ENCODE results near the gene MUC22. TPM values are rescaled to one million over a fixed set of nuclear protein-coding genes. Genes with fewer than 3 reads are reported as not detected.

Gene MUC22
- total and polyA plus RNA-seq, 4 experiments from 2014 or later, result not detected

DNA sequence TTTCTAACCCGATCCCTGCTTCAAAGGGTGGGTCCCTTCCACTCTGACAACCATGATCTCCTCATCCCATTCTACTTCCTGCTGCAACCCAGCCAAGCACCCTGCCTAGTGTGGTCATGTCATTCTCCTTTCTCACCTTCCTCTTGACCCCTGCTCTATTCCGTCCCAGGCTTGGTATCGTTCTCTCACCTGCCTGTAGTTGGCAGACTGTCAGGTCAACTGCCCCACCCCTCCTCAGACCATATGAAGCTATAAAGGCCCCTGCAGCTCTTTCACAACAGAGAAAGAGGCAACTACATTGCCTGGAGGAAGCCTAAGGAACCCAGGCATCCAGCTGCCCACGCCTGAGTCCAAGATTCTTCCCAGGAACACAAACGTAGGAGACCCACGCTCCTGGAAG is 26.8 kb upstream of the MUC22 start, which contains the start of gene MUC21:
MUC21 (plus strand) TSS at position 280 of the 400 bp plus-strand sequence. CDS start 241 bp downstream, outside the sequence.
- Mint-ChIP-seq H3K9me3 (no peaks in the 10 kb centered on the region), H3K4me1 (peaks cover 0 to 2% (median under 1%) of the 10 kb centered on the region in 4 donors), H3K27me3 (peaks cover 26 to 28% of the 10 kb centered on the region in 2 donors), H3K36me3 (no peaks in the 10 kb centered on the region), H3K4me3 (no peak within 1 kb of the TSS), H3K27ac (peak within 1 kb of the TSS in 1 of 7 donors; percentile 10)
- Histone ChIP-seq H3K4me3 (ENCODE audit: low read length in 2 of 2) (no peak within 1 kb of the TSS), H3K9me3 (ENCODE audit: control insufficient read depth in 1 of 2, low read length in 2 of 2) (no peaks in the 10 kb centered on the region), H3K36me3 (ENCODE audit: insufficient read depth, low read length) (no peaks in the 10 kb centered on the region), H3K27me3 (ENCODE audit: insufficient read depth, low read length) (no peaks in the 10 kb centered on the region), H3K4me1 (ENCODE audit: insufficient read depth, low read length) (no peaks in the 10 kb centered on the region), H3K27ac (ENCODE audit: low read depth, low read length) (no peak within 1 kb of the TSS)
- DNase-seq, result no peak
- intact Hi-C loops (cut with micrococcal nuclease), result no loop called here
- ChIA-PET CTCF (ENCODE audit: partially characterized antibody) (no interaction called here), POLR2A (ENCODE audit: partially characterized antibody) (no interaction called here)

DNA sequence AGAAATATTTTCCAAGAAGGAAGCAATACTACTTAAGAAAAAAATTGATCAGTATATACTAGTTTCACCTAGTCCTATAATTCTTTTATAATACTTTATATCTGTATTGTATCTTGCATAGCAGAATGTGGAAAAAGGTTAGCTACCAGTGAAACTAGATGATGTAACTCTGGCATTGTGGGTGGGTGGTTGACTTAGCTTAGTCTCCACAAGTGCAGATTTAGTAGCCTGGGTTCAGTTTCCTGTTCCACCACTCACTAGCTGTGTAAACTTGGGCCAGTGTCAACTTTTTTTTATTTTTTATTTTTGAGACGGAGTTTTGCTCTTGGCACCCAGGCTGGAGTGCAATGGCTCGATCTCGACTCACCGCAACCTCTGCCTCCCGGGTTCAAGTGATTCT is 24.8 kb upstream of the MUC22 start:
- H3K27me3 Mint-ChIP-seq, result peaks cover 22 to 23% of the 10 kb centered on the region in 2 donors
- Histone ChIP-seq H3K4me1 (ENCODE audit: insufficient read depth, low read length) (peaks cover 8% of the 10 kb centered on the region), H3K4me3 (ENCODE audit: low read length in 2 of 2) (no peak overlapping the region), H3K36me3 (ENCODE audit: insufficient read depth, low read length) (no peaks in the 10 kb centered on the region), H3K27ac (ENCODE audit: low read depth, low read length) (no peak overlapping the region), H3K27me3 (ENCODE audit: insufficient read depth, low read length) (no peaks in the 10 kb centered on the region), H3K9me3 (ENCODE audit: control insufficient read depth in 1 of 2, low read length in 2 of 2) (no peaks in the 10 kb centered on the region)
- H3K9me3 Mint-ChIP-seq, result no peaks in the 10 kb centered on the region
- intact Hi-C loops (cut with micrococcal nuclease), result no loop called here
- DNase-seq, result no peak
- no peak overlapping the region for H3K27ac Mint-ChIP-seq
- H3K4me1 Mint-ChIP-seq, result peaks cover 6 to 7% (median 6%) of the 10 kb centered on the region in 4 donors
- POLR2A ChIA-PET (ENCODE audit: partially characterized antibody), result no interaction called here
- no peaks in the 10 kb centered on the region for H3K36me3 Mint-ChIP-seq
- CTCF ChIA-PET (ENCODE audit: partially characterized antibody), result no interaction called here
- no peak overlapping the region for H3K4me3 Mint-ChIP-seq

DNA sequence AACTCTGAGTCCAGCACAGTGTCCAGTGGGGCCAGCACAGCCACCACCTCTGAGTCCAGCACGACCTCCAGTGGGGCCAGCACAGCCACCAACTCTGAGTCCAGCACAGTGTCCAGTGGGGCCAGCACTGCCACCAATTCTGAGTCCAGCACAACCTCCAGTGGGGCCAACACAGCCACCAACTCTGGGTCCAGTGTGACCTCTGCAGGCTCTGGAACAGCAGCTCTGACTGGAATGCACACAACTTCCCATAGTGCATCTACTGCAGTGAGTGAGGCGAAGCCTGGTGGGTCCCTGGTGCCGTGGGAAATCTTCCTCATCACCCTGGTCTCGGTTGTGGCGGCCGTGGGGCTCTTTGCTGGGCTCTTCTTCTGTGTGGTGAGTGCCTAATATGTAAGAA is 23.0 kb upstream of the MUC22 start:
- intact Hi-C loops (cut with micrococcal nuclease), result no loop called here
- H3K4me1 ChIP-seq (ENCODE audit: insufficient read depth, low read length), result peaks cover 13% of the 10 kb centered on the region
- H3K27me3 ChIP-seq (ENCODE audit: insufficient read depth, low read length), result no peaks in the 10 kb centered on the region
- peaks cover 9 to 13% (median 11%) of the 10 kb centered on the region in 4 donors for H3K4me1 Mint-ChIP-seq
- DNase-seq, result no peak
- H3K27me3 Mint-ChIP-seq, result peaks cover 13 to 19% of the 10 kb centered on the region in 2 donors
- no peaks in the 10 kb centered on the region for H3K36me3 ChIP-seq (ENCODE audit: insufficient read depth, low read length)
- no peak overlapping the region for H3K27ac ChIP-seq (ENCODE audit: low read depth, low read length)
- H3K4me3 ChIP-seq (ENCODE audit: low read length in 2 of 2), result no peak overlapping the region
- H3K4me3 Mint-ChIP-seq, result no peak overlapping the region
- no peaks in the 10 kb centered on the region for H3K9me3 ChIP-seq (ENCODE audit: control insufficient read depth in 1 of 2, low read length in 2 of 2)
- no peaks in the 10 kb centered on the region for H3K9me3 Mint-ChIP-seq
- H3K27ac Mint-ChIP-seq, result no peak overlapping the region
- no peaks in the 10 kb centered on the region for H3K36me3 Mint-ChIP-seq
- POLR2A ChIA-PET (ENCODE audit: partially characterized antibody), result no interaction called here
- CTCF ChIA-PET (ENCODE audit: partially characterized antibody), result no interaction called here

DNA sequence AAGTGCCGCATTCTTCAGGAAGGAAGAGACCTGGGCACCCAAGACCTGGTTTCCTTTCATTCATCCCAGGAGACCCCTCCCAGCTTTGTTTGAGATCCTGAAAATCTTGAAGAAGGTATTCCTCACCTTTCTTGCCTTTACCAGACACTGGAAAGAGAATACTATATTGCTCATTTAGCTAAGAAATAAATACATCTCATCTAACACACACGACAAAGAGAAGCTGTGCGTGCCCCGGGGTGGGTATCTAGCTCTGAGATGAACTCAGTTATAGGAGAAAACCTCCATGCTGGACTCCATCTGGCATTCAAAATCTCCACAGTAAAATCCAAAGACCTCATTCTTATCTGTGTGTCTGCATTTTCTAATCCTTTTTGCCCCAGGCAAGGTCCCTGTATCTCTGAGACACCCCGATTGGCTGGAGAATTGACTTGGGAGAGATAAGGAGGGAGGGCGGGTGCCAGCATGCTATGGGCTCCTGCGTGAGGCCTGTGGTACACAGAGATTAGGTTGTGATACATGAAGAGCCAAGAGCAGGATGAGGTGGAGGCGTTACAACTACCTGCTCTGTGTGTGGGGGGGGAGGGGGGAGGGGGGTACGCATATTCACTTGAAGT is 22.0 kb upstream of the MUC22 start:
- CTCF ChIA-PET (ENCODE audit: partially characterized antibody), result no interaction called here
- Histone ChIP-seq H3K4me3 (ENCODE audit: low read length in 2 of 2) (no peak overlapping the region), H3K36me3 (ENCODE audit: insufficient read depth, low read length) (no peaks in the 10 kb centered on the region), H3K27ac (ENCODE audit: low read depth, low read length) (no peak overlapping the region), H3K27me3 (ENCODE audit: insufficient read depth, low read length) (no peaks in the 10 kb centered on the region), H3K9me3 (ENCODE audit: control insufficient read depth in 1 of 2, low read length in 2 of 2) (no peaks in the 10 kb centered on the region), H3K4me1 (ENCODE audit: insufficient read depth, low read length) (peaks cover 13% of the 10 kb centered on the region)
- intact Hi-C loops (cut with micrococcal nuclease), result no loop called here
- Mint-ChIP-seq H3K27ac (no peak overlapping the region), H3K9me3 (no peaks in the 10 kb centered on the region), H3K4me1 (peaks cover 7 to 13% (median 10%) of the 10 kb centered on the region in 4 donors), H3K36me3 (no peaks in the 10 kb centered on the region), H3K27me3 (peaks cover 4 to 8% of the 10 kb centered on the region in 2 donors), H3K4me3 (no peak overlapping the region)
- no peak for DNase-seq
- POLR2A ChIA-PET (ENCODE audit: partially characterized antibody), result no interaction called here

DNA sequence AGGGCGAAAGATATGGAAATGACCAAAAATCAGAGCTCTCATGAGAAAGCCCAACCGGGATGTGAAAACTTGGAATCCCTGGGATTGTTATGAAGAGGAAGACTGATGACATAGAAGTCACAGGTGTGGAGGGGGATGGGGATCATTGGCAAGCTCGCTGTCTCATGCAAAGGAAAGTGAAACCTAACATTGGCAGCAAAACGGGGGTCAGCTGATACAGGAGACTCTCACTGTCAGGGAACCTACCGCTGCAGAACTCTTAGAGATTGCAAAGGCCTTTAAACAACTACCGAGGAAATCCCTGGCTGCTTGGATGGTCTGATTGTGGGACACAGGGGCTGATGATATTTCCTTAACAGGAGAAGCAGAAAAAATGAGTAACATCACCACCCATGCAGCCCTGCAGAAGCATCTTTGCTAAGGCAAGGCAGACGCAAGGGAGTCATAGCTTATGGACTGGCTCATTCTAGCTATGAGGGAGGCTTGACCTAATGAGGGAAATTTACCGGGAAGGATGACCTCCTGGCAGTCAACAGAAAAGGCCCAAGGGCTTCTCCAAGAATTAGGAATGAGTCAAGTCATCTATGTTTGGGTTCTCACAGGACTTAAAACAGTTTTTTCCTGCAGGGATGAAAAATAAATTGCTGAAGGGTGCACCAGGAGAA is 19.7 kb upstream of the MUC22 start:
- H3K4me1 Mint-ChIP-seq, result peaks cover 7 to 13% (median 10%) of the 10 kb centered on the region in 4 donors
- peak overlapping the region; percentile 71 to 90 (median 78) for H3K4me3 Mint-ChIP-seq
- H3K9me3 Mint-ChIP-seq, result peaks cover 0 to 4% (median 0%) of the 10 kb centered on the region in 8 donors
- no peaks in the 10 kb centered on the region for H3K27me3 ChIP-seq (ENCODE audit: insufficient read depth, low read length)
- ChIA-PET POLR2A (ENCODE audit: partially characterized antibody) (no interaction called here), CTCF (ENCODE audit: partially characterized antibody) (no interaction called here)
- peaks cover 1% of the 10 kb centered on the region in 2 donors for H3K27me3 Mint-ChIP-seq
- no peak overlapping the region for H3K27ac ChIP-seq (ENCODE audit: low read depth, low read length)
- intact Hi-C loops (cut with micrococcal nuclease), result no loop called here
- peak overlapping the region in 5 of 7 donors; percentile 7 to 78 (median 64) for H3K27ac Mint-ChIP-seq
- peaks cover 13% of the 10 kb centered on the region for H3K4me1 ChIP-seq (ENCODE audit: insufficient read depth, low read length)
- H3K36me3 Mint-ChIP-seq, result no peaks in the 10 kb centered on the region
- H3K4me3 ChIP-seq (ENCODE audit: low read length in 2 of 2), result no peak overlapping the region
- H3K36me3 ChIP-seq (ENCODE audit: insufficient read depth, low read length), result no peaks in the 10 kb centered on the region
- peak in 4 of 5 donors; percentile 14 to 42 (median 16) for DNase-seq
- H3K9me3 ChIP-seq (ENCODE audit: control insufficient read depth in 1 of 2, low read length in 2 of 2), result no peaks in the 10 kb centered on the region

DNA sequence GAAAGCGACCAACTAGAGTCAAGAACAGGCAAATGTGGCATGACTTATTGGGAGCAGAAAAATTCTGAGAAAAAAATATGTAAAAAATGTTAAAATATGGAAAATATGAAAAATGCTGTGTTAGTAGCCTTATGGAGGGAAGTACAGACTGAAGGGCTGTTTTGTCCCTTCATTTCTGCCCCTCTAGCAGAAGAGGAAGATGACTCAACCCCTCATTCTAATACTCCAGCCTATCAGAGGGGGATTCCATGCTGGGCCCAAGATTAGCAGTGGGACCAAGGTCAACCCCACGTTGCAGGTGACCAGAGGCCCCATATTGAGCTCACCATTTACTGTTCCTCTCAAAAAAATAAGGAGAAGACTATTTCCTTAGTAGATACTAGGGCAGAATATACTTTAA is 18.4 kb upstream of the MUC22 start:
- no peaks in the 10 kb centered on the region for H3K9me3 ChIP-seq (ENCODE audit: control insufficient read depth in 1 of 2, low read length in 2 of 2)
- H3K4me3 ChIP-seq (ENCODE audit: low read length in 2 of 2), result no peak overlapping the region
- H3K4me1 ChIP-seq (ENCODE audit: insufficient read depth, low read length), result peaks cover 13% of the 10 kb centered on the region
- H3K27me3 ChIP-seq (ENCODE audit: insufficient read depth, low read length), result no peaks in the 10 kb centered on the region
- peaks cover 0 to 4% (median 0%) of the 10 kb centered on the region in 8 donors for H3K9me3 Mint-ChIP-seq
- no peaks in the 10 kb centered on the region for H3K36me3 ChIP-seq (ENCODE audit: insufficient read depth, low read length)
- no peak overlapping the region for H3K4me3 Mint-ChIP-seq
- peaks cover 1 to 5% of the 10 kb centered on the region in 2 donors for H3K27me3 Mint-ChIP-seq
- DNase-seq, result no peak
- H3K27ac ChIP-seq (ENCODE audit: low read depth, low read length), result no peak overlapping the region
- no peaks in the 10 kb centered on the region for H3K36me3 Mint-ChIP-seq
- H3K27ac Mint-ChIP-seq, result no peak overlapping the region
- ChIA-PET POLR2A (ENCODE audit: partially characterized antibody) (no interaction called here), CTCF (ENCODE audit: partially characterized antibody) (no interaction called here)
- intact Hi-C loops (cut with micrococcal nuclease), result no loop called here
- peaks cover 7 to 13% (median 10%) of the 10 kb centered on the region in 4 donors for H3K4me1 Mint-ChIP-seq

DNA sequence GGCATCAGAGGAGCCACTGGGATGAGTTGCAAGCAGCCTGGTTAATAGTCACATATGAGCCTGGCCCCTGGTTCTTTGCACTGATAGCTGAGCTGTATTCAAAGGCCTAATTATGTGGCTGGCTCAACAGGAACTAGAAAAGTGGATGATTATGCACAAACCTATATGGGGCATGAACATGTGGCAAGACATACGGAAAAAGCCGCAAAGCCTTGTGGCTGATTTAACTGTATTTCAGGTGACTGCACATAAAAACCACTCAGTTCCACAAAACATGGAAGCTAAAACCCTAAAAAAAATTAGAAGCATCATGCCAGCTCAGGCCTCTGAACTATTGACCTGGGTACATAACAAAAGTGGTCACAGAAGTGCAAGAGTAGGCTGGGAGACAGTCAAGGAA is 13.0 kb upstream of the MUC22 start:
- POLR2A ChIA-PET (ENCODE audit: partially characterized antibody), result no interaction called here
- H3K36me3 ChIP-seq (ENCODE audit: insufficient read depth, low read length), result no peaks in the 10 kb centered on the region
- H3K27ac ChIP-seq (ENCODE audit: low read depth, low read length), result no peak overlapping the region
- peaks cover 0 to 4% (median 0%) of the 10 kb centered on the region in 8 donors for H3K9me3 Mint-ChIP-seq
- no peaks in the 10 kb centered on the region for H3K4me1 ChIP-seq (ENCODE audit: insufficient read depth, low read length)
- H3K4me1 Mint-ChIP-seq, result peaks cover 0 to 6% (median under 1%) of the 10 kb centered on the region in 4 donors
- H3K9me3 ChIP-seq (ENCODE audit: control insufficient read depth in 1 of 2, low read length in 2 of 2), result no peaks in the 10 kb centered on the region
- no peak overlapping the region for H3K4me3 ChIP-seq (ENCODE audit: low read length in 2 of 2)
- no peak for DNase-seq
- intact Hi-C loops (cut with micrococcal nuclease), result no loop called here
- H3K27me3 ChIP-seq (ENCODE audit: insufficient read depth, low read length), result no peaks in the 10 kb centered on the region
- H3K36me3 Mint-ChIP-seq, result no peaks in the 10 kb centered on the region
- CTCF ChIA-PET (ENCODE audit: partially characterized antibody), result no interaction called here
- peaks cover 3 to 8% of the 10 kb centered on the region in 2 donors for H3K27me3 Mint-ChIP-seq
- no peak overlapping the region for H3K27ac Mint-ChIP-seq
- H3K4me3 Mint-ChIP-seq, result peak overlapping the region in 1 of 8 donors; percentile 31

Data from CD4-positive, alpha-beta memory T cell (primary cell).